TTC549 (cell line): ENCODE data around the gene TAF11L11.
"Not testable (repeated sequence)": the region's sequence is repeated elsewhere in the genome, so short reads cannot be mapped to it uniquely, and the experiment has no call there.

Source experiments
- FAIRE-seq: peaks from 2 replicates; lab custom pipeline; 2012; peaks lifted over from hg19 to GRCh38; lab: Jason Lieb, UNC

TAF11L11 gene

GRCh38 chr5:17603880-17604279, at the start of gene TAF11L11:
TAF11L11 (plus strand) TSS chr5:17604183.
- FAIRE-seq: not testable (repeated sequence)

GRCh38 chr5:17585658-17586057, 18.3 kb upstream of the TAF11L11 start, which contains the start of gene TAF11L7:
TAF11L7 (minus strand) TSS chr5:17585758.
- not testable (repeated sequence) for FAIRE-seq

GRCh38 chr5:17590860-17591259, 13.1 kb upstream of the TAF11L11 start, which contains the start of gene TAF11L8:
TAF11L8 (minus strand) TSS chr5:17590960.
- not testable (repeated sequence) for FAIRE-seq

- not testable (repeated sequence) for FAIRE-seq
These were observed 9.7 kb upstream of the TAF11L11 start, which contains the start of gene TAF11L9 for GRCh38 chr5:17594255-17594654. TAF11L9 (minus strand) TSS chr5:17594394.

GRCh38 chr5:17597728-17598127, 6.3 kb upstream of the TAF11L11 start, which contains the start of gene TAF11L10:
TAF11L10 (minus strand) TSS chr5:17597828.
- not testable (repeated sequence) for FAIRE-seq

- FAIRE-seq: no peak
These were observed 968 bp downstream of the TAF11L11 start for GRCh38 chr5:17604951-17605350.

- FAIRE-seq: not testable (repeated sequence)
These were observed 3.5 kb downstream of the TAF11L11 start for GRCh38 chr5:17607461-17607860.

- FAIRE-seq: not testable (repeated sequence)
These were observed 6.1 kb downstream of the TAF11L11 start, which contains the start of gene TAF11L12 for GRCh38 chr5:17610092-17610491. TAF11L12 (plus strand) TSS chr5:17610392.

GRCh38 chr5:17614872-17615605, 11.1 kb downstream of the TAF11L11 start:
- no peak for FAIRE-seq

- FAIRE-seq: no peak
These were observed 15.4 kb downstream of the TAF11L11 start for GRCh38 chr5:17619354-17619753.

- FAIRE-seq: no peak
These were observed 16.6 kb downstream of the TAF11L11 start for GRCh38 chr5:17620627-17621026.

GRCh38 chr5:17625686-17626085, 21.7 kb downstream of the TAF11L11 start:
- no peak for FAIRE-seq

GRCh38 chr5:17631788-17632187, 27.8 kb downstream of the TAF11L11 start, which contains the start of gene TAF11L13:
TAF11L13 (plus strand) TSS chr5:17632088.
- FAIRE-seq: not testable (repeated sequence)

GRCh38 chr5:17634160-17634559, 30.2 kb downstream of the TAF11L11 start, which contains the start of gene TAF11L14:
TAF11L14 (plus strand) TSS chr5:17634460.
- FAIRE-seq: no peak

- not testable (repeated sequence) for FAIRE-seq
These were observed 45.2 kb downstream of the TAF11L11 start for GRCh38 chr5:17649232-17649631.

- not testable (repeated sequence) for FAIRE-seq
These were observed 51.3 kb downstream of the TAF11L11 start for GRCh38 chr5:17655201-17655759.
